ENCODE measurements around the gene NR2C2AP. TPM values are rescaled to one million over a fixed set of nuclear protein-coding genes. Genes with fewer than 3 reads are reported as not detected.

Gene NR2C2AP
- total RNA-seq, 4 donors from 2014 or later = 7.9 to 22.9 (median 15.7) TPM

- TF ChIP-seq CTCF (IDR thresholded peaks at IDR 0.05) = no peak
- ATAC-seq (ENCODE audit: low FRiP score) (no peak), DNase-seq (ENCODE audit: low spot score) (no peak)
These were observed 32.1 kb downstream of the NR2C2AP start for GRCh38 chr19:19170873-19171672.

GRCh38 chr19:19170053-19170872 is 33.0 kb downstream of the NR2C2AP start, which contains the start of gene MEF2B:
MEF2B (minus strand) TSS chr19:19170263; CDS start chr19:19150735, 19,528 bp downstream.
- ATAC-seq (ENCODE audit: low FRiP score) = peak; percentile 78
- TF ChIP-seq CTCF (IDR thresholded peaks at IDR 0.05) = no peak
- DNase-seq (ENCODE audit: low spot score) = peak; percentile 51

GRCh38 chr19:19169236-19170052 is 33.8 kb downstream of the NR2C2AP start:
- ATAC-seq (ENCODE audit: low FRiP score) (no peak), DNase-seq (ENCODE audit: low spot score) (no peak)
- TF ChIP-seq CTCF (IDR thresholded peaks at IDR 0.05) = no peak

- DNase-seq (ENCODE audit: low spot score) (no peak), ATAC-seq (ENCODE audit: low FRiP score) (no peak)
- no peak for TF ChIP-seq CTCF (IDR thresholded peaks at IDR 0.05)
These were observed 35.6 kb downstream of the NR2C2AP start for GRCh38 chr19:19167612-19168011.

- DNase-seq (ENCODE audit: low spot score) (no peak), ATAC-seq (ENCODE audit: low FRiP score) (no peak)
- no peak for TF ChIP-seq CTCF (IDR thresholded peaks at IDR 0.05)
These were observed 37.8 kb downstream of the NR2C2AP start for GRCh38 chr19:19165396-19165795.

- DNase-seq (ENCODE audit: low spot score) (no peak), ATAC-seq (ENCODE audit: low FRiP score) (peak; percentile 8)
- TF ChIP-seq CTCF (IDR thresholded peaks at IDR 0.05) = no peak
These were observed 40.7 kb downstream of the NR2C2AP start for GRCh38 chr19:19162495-19162894.
